HepG2 (cell line): ENCODE data around the gene MTF2. TPM values are rescaled to one million over a fixed set of nuclear protein-coding genes. Genes with fewer than 3 reads are reported as not detected.

Experiments used
- CHCHD3 ChIP-seq: sonication (generic); formaldehyde crosslinking; IDR thresholded peaks from 2 replicates; pipeline ENCODE4 v1.8.0; 2022; ENCODE audit warnings: mild to moderate bottlenecking, missing genetic modification reagents, moderate library complexity
- DMAP1 ChIP-seq: IDR thresholded peaks from 2 replicates; pipeline ENCODE4 v1.6.1; 2016
- DNMT3B ChIP-seq: conservative IDR thresholded peaks from 2 replicates; pipeline ENCODE4 v1.6.1; 2016; ENCODE audit warnings: missing biosample characterization, control low read depth
- GATAD1 ChIP-seq: IDR thresholded peaks from 2 replicates; pipeline ENCODE4 v1.6.1; 2016; ENCODE audit warnings: missing genetic modification reagents, missing compliant biosample characterization
- HOXA5 ChIP-seq: sonication (generic); formaldehyde crosslinking; IDR thresholded peaks from 2 replicates; pipeline ENCODE4 v1.4.0; 2020; ENCODE audit warnings: missing genetic modification reagents
- KDM2A ChIP-seq: sonication (generic); formaldehyde crosslinking; IDR thresholded peaks from 2 replicates; pipeline ENCODE4 v1.4.0; 2020; ENCODE audit warnings: low read depth, missing genetic modification reagents, borderline replicate concordance
- MXD4 ChIP-seq: IDR thresholded peaks from 2 replicates; pipeline ENCODE4 v1.6.1; 2016; ENCODE audit warnings: mild to moderate bottlenecking, missing biosample characterization, missing genetic modification reagents
- NR2F6 ChIP-seq, 2 experiments: IDR thresholded peaks; 2 replicates each; pipeline ENCODE4 v1.6.1; 2016; ENCODE audit warnings: antibody characterized with exemption in 1 of 2, mild to moderate bottlenecking in 1 of 2
- RBM39 ChIP-seq: fragments of 200-400 bp; formaldehyde crosslinking; IDR thresholded peaks from one replicate; pipeline ENCODE4 v1.6.1; 2018; ENCODE audit warnings: antibody characterized with exemption, mild to moderate bottlenecking, low read depth, low read length; ENCODE audit not compliant: poor library complexity, severe bottlenecking
- TCF12 ChIP-seq, 2 experiments: fragments of 450-650 bp in 1 of 2; sonication (generic) in 1 of 2; formaldehyde crosslinking in 1 of 2; IDR thresholded peaks; 2 replicates each; pipeline versions ENCODE4 v1.6.1 to v1.8.0; 2017 to 2022; ENCODE audit warnings: antibody characterized with exemption in 1 of 2, mild to moderate bottlenecking in 1 of 2, missing genetic modification reagents in 1 of 2, moderate library complexity in 1 of 2
- ZBTB21 ChIP-seq: sonication (generic); formaldehyde crosslinking; IDR thresholded peaks from 2 replicates; pipeline ENCODE4 v1.4.0; 2020; ENCODE audit warnings: missing genetic modification reagents
- ZMYM2 ChIP-seq: sonication (generic); formaldehyde crosslinking; IDR thresholded peaks from 2 replicates; pipeline ENCODE4 v1.8.0; 2022; ENCODE audit warnings: mild to moderate bottlenecking, missing genetic modification reagents
- ZNF205 ChIP-seq: IDR thresholded peaks from 2 replicates; pipeline ENCODE4 v1.6.1; 2018; ENCODE audit warnings: missing biosample characterization, missing genetic modification reagents
- ZNF350 ChIP-seq: sonication (generic); formaldehyde crosslinking; IDR thresholded peaks from 2 replicates; pipeline ENCODE4 v1.4.0; 2020; ENCODE audit warnings: mild to moderate bottlenecking, low read depth, missing genetic modification reagents, borderline replicate concordance
- ZNF546 ChIP-seq: sonication (generic); formaldehyde crosslinking; conservative IDR thresholded peaks from 2 replicates; pipeline ENCODE4 v1.8.1; 2023; ENCODE audit warnings: mild to moderate bottlenecking, missing genetic modification reagents
- ZNF761 ChIP-seq: sonication (generic); formaldehyde crosslinking; conservative IDR thresholded peaks from 2 replicates; pipeline ENCODE4 v1.4.0; 2020; ENCODE audit warnings: mild to moderate bottlenecking, missing genetic modification reagents
- ZNF782 ChIP-seq: sonication (generic); formaldehyde crosslinking; IDR thresholded peaks from 2 replicates; pipeline ENCODE4 v1.4.0; 2020; ENCODE audit warnings: missing genetic modification reagents, mild to moderate bottlenecking, borderline replicate concordance
- polyA plus RNA-seq, 8 experiments: library from polyadenylated mRNA; depleted of rRNA in 3 of 8; stranded (reverse) in 7 of 8; unstranded in 1 of 8; fragments of >200 nt; fragmentation: Illumina TruSeq in 4 of 8; extraction: Trizol in 4 of 8; gene quantifications; 2 replicates each; pipeline versions ENCODE4 v1.2.1 to v1.2.3, GENCODE V29; 2011 to 2016; ENCODE audit warnings: low read depth in 4 of 8, missing spikeins in 1 of 8, mixed read lengths in 1 of 8; ENCODE audit not compliant: insufficient read depth in 1 of 8
- total RNA-seq, 5 experiments: library from RNA; depleted of rRNA; stranded (reverse); fragments of >200 nt; fragmentation: Illumina TruSeq; extraction: Trizol; gene quantifications; 2 replicates each; pipeline ENCODE4 v1.2.3, GENCODE V29; 2016; ENCODE audit warnings: low read depth in 1 of 5
- TF ChIP-seq, protein P1 (sequence below): sonication (generic); formaldehyde crosslinking; IDR thresholded peaks from 2 replicates; pipeline ENCODE4 v1.9.0; 2021; ENCODE audit warnings: missing genetic modification reagents, mild to moderate bottlenecking, borderline replicate concordance
- TF ChIP-seq, protein P2 (sequence below): sonication (generic); formaldehyde crosslinking; IDR thresholded peaks from 2 replicates; pipeline ENCODE4 v1.9.0; 2022; ENCODE audit warnings: low read depth, missing genetic modification reagents
- TF ChIP-seq, protein P3 (sequence below): sonication (generic); formaldehyde crosslinking; IDR thresholded peaks from 2 replicates; pipeline ENCODE4 v1.4.0; 2020; ENCODE audit warnings: missing genetic modification reagents
- TF ChIP-seq, protein P4 (sequence below): sonication (generic); formaldehyde crosslinking; conservative IDR thresholded peaks from 2 replicates; pipeline ENCODE4 v1.4.0; 2020; ENCODE audit warnings: mild to moderate bottlenecking, missing genetic modification reagents, moderate library complexity

MTF2 gene
- total and polyA plus RNA-seq, 2 of the 13 experiments (the other 11 are each of a cell fraction or from before 2014, with no cell fraction given), result 48.7 to 53.9 TPM

DNA sequence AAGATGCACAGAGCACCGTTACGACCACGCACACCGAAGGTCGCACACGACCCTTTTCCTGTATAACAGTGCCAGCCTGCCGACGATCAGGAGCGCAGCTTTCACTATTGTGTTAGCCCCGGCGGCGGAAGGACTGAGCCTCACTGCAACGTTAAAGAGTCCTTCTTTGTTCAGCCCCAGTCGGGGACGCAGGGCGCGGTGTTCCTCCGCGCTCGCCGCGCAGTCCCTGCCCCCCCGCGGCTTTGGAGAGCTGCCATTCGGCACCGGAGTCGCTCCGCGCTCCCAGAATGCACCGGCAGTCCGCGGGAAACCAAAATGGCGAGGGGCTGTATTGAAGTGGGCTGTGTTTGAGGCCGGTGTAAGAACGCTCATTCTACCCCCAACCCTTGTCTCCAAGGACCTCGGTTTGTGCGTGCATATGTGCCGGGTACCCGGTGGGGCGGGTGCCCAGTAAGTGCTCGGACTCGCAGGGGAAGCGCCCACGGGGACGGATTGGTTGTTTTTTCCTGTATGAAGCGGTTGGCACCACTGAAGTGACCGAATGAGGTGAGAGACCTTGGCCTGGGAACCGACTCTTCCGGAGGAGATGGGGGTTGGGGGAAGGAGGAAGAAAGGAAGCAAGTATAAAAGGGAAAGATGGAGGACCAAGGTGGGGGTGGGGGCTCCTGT is at the start of gene MTF2 (continued):
- TF ChIP-seq, protein P1, sequence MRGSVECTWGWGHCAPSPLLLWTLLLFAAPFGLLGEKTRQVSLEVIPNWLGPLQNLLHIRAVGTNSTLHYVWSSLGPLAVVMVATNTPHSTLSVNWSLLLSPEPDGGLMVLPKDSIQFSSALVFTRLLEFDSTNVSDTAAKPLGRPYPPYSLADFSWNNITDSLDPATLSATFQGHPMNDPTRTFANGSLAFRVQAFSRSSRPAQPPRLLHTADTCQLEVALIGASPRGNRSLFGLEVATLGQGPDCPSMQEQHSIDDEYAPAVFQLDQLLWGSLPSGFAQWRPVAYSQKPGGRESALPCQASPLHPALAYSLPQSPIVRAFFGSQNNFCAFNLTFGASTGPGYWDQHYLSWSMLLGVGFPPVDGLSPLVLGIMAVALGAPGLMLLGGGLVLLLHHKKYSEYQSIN (CRISPR knock-in tag), result no peak
- TF ChIP-seq ZNF546 (CRISPR knock-in tag), result peak; percentile 94
- peak; percentile 99 for TF ChIP-seq RBM39
- TF ChIP-seq ZNF205 (CRISPR knock-in tag), result peak; percentile 96
- TF ChIP-seq, protein P2, sequence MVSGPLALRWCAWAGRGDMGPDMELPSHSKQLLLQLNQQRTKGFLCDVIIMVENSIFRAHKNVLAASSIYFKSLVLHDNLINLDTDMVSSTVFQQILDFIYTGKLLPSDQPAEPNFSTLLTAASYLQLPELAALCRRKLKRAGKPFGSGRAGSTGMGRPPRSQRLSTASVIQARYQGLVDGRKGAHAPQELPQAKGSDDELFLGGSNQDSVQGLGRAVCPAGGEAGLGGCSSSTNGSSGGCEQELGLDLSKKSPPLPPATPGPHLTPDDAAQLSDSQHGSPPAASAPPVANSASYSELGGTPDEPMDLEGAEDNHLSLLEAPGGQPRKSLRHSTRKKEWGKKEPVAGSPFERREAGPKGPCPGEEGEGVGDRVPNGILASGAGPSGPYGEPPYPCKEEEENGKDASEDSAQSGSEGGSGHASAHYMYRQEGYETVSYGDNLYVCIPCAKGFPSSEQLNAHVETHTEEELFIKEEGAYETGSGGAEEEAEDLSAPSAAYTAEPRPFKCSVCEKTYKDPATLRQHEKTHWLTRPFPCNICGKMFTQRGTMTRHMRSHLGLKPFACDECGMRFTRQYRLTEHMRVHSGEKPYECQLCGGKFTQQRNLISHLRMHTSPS (CRISPR knock-in tag), result peak; percentile 89
- peak; percentile 94; the same call in 1 of the 2 replicates for TF ChIP-seq MXD4 (CRISPR knock-in tag)
- peak; percentile 96; the same call in 1 of the 2 replicates for TF ChIP-seq ZNF782 (CRISPR knock-in tag)
- TF ChIP-seq HOXA5 (CRISPR knock-in tag), result peak; percentile 99
- peak; percentile 100 for TF ChIP-seq KDM2A (CRISPR knock-in tag)
- TF ChIP-seq ZMYM2 (CRISPR knock-in tag), result peak; percentile 75; the same call in 1 of the 2 replicates
- peak; percentile 99 for TF ChIP-seq DMAP1 (CRISPR knock-in tag)
- no peak for TF ChIP-seq TCF12 (IDR thresholded peaks at IDR 0.05)
- peak; percentile 86; the same call in 1 of the 2 replicates for TF ChIP-seq TCF12 (CRISPR knock-in tag; IDR thresholded peaks at IDR 0.05)
- TF ChIP-seq, protein P3, sequence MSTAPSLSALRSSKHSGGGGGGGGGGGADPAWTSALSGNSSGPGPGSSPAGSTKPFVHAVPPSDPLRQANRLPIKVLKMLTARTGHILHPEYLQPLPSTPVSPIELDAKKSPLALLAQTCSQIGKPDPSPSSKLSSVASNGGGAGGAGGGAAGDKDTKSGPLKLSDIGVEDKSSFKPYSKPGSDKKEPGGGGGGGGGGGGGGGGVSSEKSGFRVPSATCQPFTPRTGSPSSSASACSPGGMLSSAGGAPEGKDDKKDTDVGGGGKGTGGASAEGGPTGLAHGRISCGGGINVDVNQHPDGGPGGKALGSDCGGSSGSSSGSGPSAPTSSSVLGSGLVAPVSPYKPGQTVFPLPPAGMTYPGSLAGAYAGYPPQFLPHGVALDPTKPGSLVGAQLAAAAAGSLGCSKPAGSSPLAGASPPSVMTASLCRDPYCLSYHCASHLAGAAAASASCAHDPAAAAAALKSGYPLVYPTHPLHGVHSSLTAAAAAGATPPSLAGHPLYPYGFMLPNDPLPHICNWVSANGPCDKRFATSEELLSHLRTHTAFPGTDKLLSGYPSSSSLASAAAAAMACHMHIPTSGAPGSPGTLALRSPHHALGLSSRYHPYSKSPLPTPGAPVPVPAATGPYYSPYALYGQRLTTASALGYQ (CRISPR knock-in tag), result peak; percentile 97
- TF ChIP-seq ZNF761 (CRISPR knock-in tag), result peak; percentile 94
- TF ChIP-seq ZBTB21, result no peak; the same call in none of the 2 replicates
- peak; percentile 95 for TF ChIP-seq GATAD1 (CRISPR knock-in tag)
- TF ChIP-seq DNMT3B (CRISPR knock-in tag), result peak; percentile 87
- TF ChIP-seq CHCHD3, result peak; percentile 98
- TF ChIP-seq, protein P4, sequence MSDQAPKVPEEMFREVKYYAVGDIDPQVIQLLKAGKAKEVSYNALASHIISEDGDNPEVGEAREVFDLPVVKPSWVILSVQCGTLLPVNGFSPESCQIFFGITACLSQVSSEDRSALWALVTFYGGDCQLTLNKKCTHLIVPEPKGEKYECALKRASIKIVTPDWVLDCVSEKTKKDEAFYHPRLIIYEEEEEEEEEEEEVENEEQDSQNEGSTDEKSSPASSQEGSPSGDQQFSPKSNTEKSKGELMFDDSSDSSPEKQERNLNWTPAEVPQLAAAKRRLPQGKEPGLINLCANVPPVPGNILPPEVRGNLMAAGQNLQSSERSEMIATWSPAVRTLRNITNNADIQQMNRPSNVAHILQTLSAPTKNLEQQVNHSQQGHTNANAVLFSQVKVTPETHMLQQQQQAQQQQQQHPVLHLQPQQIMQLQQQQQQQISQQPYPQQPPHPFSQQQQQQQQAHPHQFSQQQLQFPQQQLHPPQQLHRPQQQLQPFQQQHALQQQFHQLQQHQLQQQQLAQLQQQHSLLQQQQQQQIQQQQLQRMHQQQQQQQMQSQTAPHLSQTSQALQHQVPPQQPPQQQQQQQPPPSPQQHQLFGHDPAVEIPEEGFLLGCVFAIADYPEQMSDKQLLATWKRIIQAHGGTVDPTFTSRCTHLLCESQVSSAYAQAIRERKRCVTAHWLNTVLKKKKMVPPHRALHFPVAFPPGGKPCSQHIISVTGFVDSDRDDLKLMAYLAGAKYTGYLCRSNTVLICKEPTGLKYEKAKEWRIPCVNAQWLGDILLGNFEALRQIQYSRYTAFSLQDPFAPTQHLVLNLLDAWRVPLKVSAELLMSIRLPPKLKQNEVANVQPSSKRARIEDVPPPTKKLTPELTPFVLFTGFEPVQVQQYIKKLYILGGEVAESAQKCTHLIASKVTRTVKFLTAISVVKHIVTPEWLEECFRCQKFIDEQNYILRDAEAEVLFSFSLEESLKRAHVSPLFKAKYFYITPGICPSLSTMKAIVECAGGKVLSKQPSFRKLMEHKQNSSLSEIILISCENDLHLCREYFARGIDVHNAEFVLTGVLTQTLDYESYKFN (CRISPR knock-in tag), result peak; percentile 85
- peak; percentile 60 for TF ChIP-seq NR2F6 (IDR thresholded peaks at IDR 0.05)
- TF ChIP-seq NR2F6 (CRISPR knock-in tag; IDR thresholded peaks at IDR 0.05), result peak; percentile 85
- TF ChIP-seq ZNF350 (CRISPR knock-in tag), result peak; percentile 100
